K562 (cell line): ENCODE results near the gene PITPNM1. TPM values are rescaled to one million over a fixed set of nuclear protein-coding genes. Genes with fewer than 3 reads are reported as not detected.

Experiments used
- ARID4B ChIP-seq: sonication (generic); formaldehyde crosslinking; IDR thresholded peaks from 2 replicates; pipeline ENCODE4 v1.8.0; 2022; ENCODE audit warnings: mild to moderate bottlenecking, missing genetic modification reagents
- ATF2 ChIP-seq: sonication (generic); formaldehyde crosslinking; IDR thresholded peaks from 2 replicates; pipeline ENCODE4 v1.8.1; 2022; ENCODE audit warnings: missing genetic modification reagents
- CTCF ChIP-seq, 3 experiments: IDR thresholded peaks in 2 of 3; conservative IDR thresholded peaks in 1 of 3; 2 replicates each; pipeline ENCODE4 v1.5.1; 2011 to 2012; ENCODE audit warnings: low read length in 3 of 3, mild to moderate bottlenecking in 3 of 3, control low read depth in 2 of 3, improper control_type of control experiment in 1 of 3, inconsistent platforms in 1 of 3, low read depth in 1 of 3, mixed read lengths in 1 of 3, moderate library complexity in 1 of 3; ENCODE audit not compliant: insufficient read depth in 2 of 3
- EP400 ChIP-seq: fragments of 450-650 bp; IDR thresholded peaks from 2 replicates; pipeline ENCODE4 v1.6.1; 2017; ENCODE audit warnings: antibody characterized with exemption, mild to moderate bottlenecking, moderate library complexity
- FOS ChIP-seq: IDR thresholded peaks from 3 replicates; pipeline ENCODE4 v1.6.1; 2011; ENCODE audit not compliant: insufficient read length; ENCODE audit errors: extremely low read depth
- FOXJ3 ChIP-seq: sonication (generic); formaldehyde crosslinking; IDR thresholded peaks from 2 replicates; pipeline ENCODE4 v1.4.0; 2020; ENCODE audit warnings: mild to moderate bottlenecking, missing genetic modification reagents
- MLX ChIP-seq, 2 experiments: fragments of 450-650 bp in 1 of 2; sonication (generic) in 1 of 2; formaldehyde crosslinking; conservative IDR thresholded peaks; 2 replicates each; pipeline versions ENCODE4 v1.4.0 to v1.8.1; 2020 to 2022; ENCODE audit warnings: mild to moderate bottlenecking in 1 of 2, missing genetic modification reagents in 1 of 2
- MTA3 ChIP-seq: fragments of 450-650 bp; formaldehyde crosslinking; IDR thresholded peaks from 2 replicates; pipeline ENCODE4 v1.6.1; 2017; ENCODE audit warnings: mild to moderate bottlenecking, borderline replicate concordance
- MXI1 ChIP-seq: IDR thresholded peaks from 2 replicates; pipeline ENCODE4 v1.6.1; 2011; ENCODE audit warnings: low read depth, mild to moderate bottlenecking, improper control_type of control experiment, low read length
- POLR2A ChIP-seq: fragments of 450-650 bp; conservative IDR thresholded peaks from 2 replicates; pipeline ENCODE4 v1.6.1; 2016
- TBL1XR1 ChIP-seq, 2 experiments: IDR thresholded peaks; 2 replicates each; pipeline ENCODE4 v1.6.1; 2012; ENCODE audit warnings: improper control_type of control experiment in 2 of 2, low read length in 2 of 2, mild to moderate bottlenecking in 1 of 2
- TCF15 ChIP-seq: fragments of 250-450 bp; sonication (Bioruptor Pico); IDR thresholded peaks from 2 replicates; pipeline ENCODE4 v1.8.0; 2022; ENCODE audit warnings: moderate library complexity, mild to moderate bottlenecking, inconsistent platforms
- TFAP4 ChIP-seq: sonication (generic); formaldehyde crosslinking; IDR thresholded peaks from 2 replicates; pipeline ENCODE4 v1.8.0; 2022; ENCODE audit warnings: missing genetic modification reagents, mild to moderate bottlenecking, moderate library complexity, borderline replicate concordance
- TOE1 ChIP-seq, 2 experiments: fragments of 450-650 bp in 1 of 2; sonication (generic) in 1 of 2; formaldehyde crosslinking in 1 of 2; IDR thresholded peaks; 2 replicates each; pipeline versions ENCODE4 v1.7.1 to v1.8.0; 2016 to 2022; ENCODE audit warnings: borderline replicate concordance in 2 of 2, mild to moderate bottlenecking in 2 of 2, antibody characterized with exemption in 1 of 2, inconsistent platforms in 1 of 2, low read depth in 1 of 2, missing genetic modification reagents in 1 of 2, moderate library complexity in 1 of 2
- polyA plus RNA-seq, 8 experiments: library from polyadenylated mRNA; depleted of rRNA in 4 of 8; stranded (reverse) in 5 of 8; unstranded in 3 of 8; fragments of >200 nt; fragmentation: Nextera tagmentation in 2 of 8; fragmentation: Illumina TruSeq in 1 of 8; extraction: Ambion mirVana in 2 of 8; extraction: Trizol in 1 of 8; gene quantifications; 2 replicates each; pipeline versions ENCODE4 v1.2.1 to v1.2.3, GENCODE V29; 2011 to 2014; ENCODE audit warnings: inconsistent platforms in 1 of 8, missing spikeins in 1 of 8
- total RNA-seq, 7 experiments: library from RNA; depleted of rRNA in 6 of 7; stranded (reverse); fragments of >200 nt in 6 of 7; fragmentation: Illumina TruSeq in 2 of 7; extraction: Trizol in 2 of 7; gene quantifications; 2 replicates each; pipeline versions ENCODE4 v1.2.1 to v1.2.3, GENCODE V29; 2011 to 2021; ENCODE audit warnings: low replicate concordance in 1 of 7

The PITPNM1 gene
- total and polyA plus RNA-seq, 9 of the 15 experiments (the other 6 are each of a cell fraction or from before 2014, with no cell fraction given) = 0.11 to 53.7 (median 16.0) TPM

GRCh38 chr11:67508486-67509121 lies 3.4 kb upstream of the PITPNM1 start (continued):
- TF ChIP-seq MLX (CRISPR knock-in tag; conservative IDR thresholded peaks at IDR 0.05) (0 out of 4 replicates have a peak, but pooled peaks of 1 of the 2 experiments have one; percentile 12), TCF15 (CRISPR knock-in tag) (no peak), TBL1XR1 (IDR thresholded peaks at IDR 0.05; ENCODE audit: low read length in 2 of 2) (peak; percentile 33 to 53; a peak in 2 of 4 replicates), TOE1 (IDR thresholded peaks at IDR 0.05; ENCODE audit: borderline replicate concordance) (no peak), TOE1 (CRISPR knock-in tag; IDR thresholded peaks at IDR 0.05; ENCODE audit: borderline replicate concordance, low read depth) (no peak), MTA3 (0 out of 2 replicates have a peak, but pooled peaks have one; percentile 4), ATF2 (CRISPR knock-in tag) (no peak), ARID4B (CRISPR knock-in tag) (peak; percentile 60), EP400 (peak; percentile 93), CTCF (IDR thresholded peaks at IDR 0.05 in 2 of 3, conservative IDR thresholded peaks at IDR 0.05 in 1 of 3; ENCODE audit: insufficient read depth in 2 of 3, low read depth in 1 of 3, low read length in 3 of 3) (no peak), FOXJ3 (CRISPR knock-in tag) (no peak), MXI1 (peak; percentile 97), FOS (no peak), TFAP4 (0 out of 2 replicates have a peak, but pooled peaks have one; percentile 68), POLR2A (peak; percentile 86)
